ENCODE data around the gene PAPOLA.

Gene PAPOLA

DNA sequence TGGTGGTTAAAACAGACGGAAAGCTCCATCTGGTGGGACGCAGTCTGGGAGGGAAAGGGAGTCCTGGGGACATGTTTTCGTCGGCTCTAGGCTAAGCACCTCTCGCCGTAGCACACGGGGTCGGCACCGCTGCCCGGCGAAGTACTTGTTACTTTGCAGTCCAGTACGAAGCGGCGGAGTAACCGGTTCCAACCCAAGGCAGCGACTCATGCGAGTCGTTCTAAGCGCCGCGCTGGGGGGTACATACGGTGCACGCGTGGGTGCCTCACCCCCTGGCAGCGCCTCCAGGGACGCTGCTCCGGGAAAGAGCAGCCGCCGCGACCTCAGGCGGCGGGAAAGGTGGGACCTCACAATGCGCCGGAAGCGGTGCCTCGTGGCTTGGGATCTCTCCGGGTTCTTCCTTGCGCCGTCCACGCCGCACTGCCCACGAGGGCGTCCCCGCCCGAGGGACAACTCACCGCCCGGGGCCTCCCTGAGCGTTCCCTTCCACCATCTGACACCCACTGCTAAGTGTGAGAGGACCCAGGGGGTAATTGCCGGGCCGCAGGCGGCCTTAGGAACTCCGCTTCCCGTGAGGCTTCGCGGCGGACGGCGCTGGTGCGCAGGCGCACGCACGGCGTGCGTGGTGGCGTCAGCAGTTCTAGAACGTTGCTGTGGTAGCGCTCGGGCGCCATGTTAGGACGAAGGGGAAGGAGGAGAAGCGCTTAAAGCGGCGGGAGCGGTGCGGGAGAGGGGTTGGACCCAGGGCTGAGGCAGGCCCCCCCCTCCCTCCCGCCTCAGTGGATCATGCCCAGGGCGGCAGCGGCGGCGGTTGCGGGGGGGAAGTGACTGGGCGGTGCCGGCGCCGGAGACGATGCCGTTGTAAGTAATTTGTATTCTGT, at the start of gene PAPOLA:
Gene PAPOLA (plus strand): TSS at position 643 of the 881 bp plus-strand sequence. CDS start 211 bp downstream, at position 854.
- H3K4me1 ChIP-seq (ENCODE audit: control insufficient read depth, insufficient read depth, low read length): peaks cover 12% of the 10 kb centered on the region
- no peaks in the 10 kb centered on the region for H3K9me3 ChIP-seq (ENCODE audit: control insufficient read depth, insufficient read depth, low read depth, low read length)
- CTCF ChIA-PET: interaction anchor here (0.7 kb wide), 1 partner anchor 223 kb away, joined by 4 read pairs; no protein-coding TSS in a partner anchor
- H3K27ac ChIP-seq (ENCODE audit: extremely low read depth, low read depth, low read length): peak within 1 kb of the TSS; percentile 92
- H3K4me3 ChIP-seq (ENCODE audit: low read depth, low read length): peak within 1 kb of the TSS; percentile 99
- POLR2A ChIA-PET: no interaction called here
- peaks cover 0 to 10% of the 10 kb centered on the region in 2 experiments; a peak in 1 of 3 replicates for H3K36me3 ChIP-seq (ENCODE audit: control insufficient read depth in 2 of 2, insufficient read depth in 1 of 2, low read length in 2 of 2)
- TF ChIP-seq BCL11B (tag by site-specific recombination; IDR thresholded peaks at IDR 0.05; ENCODE audit: low read depth) (0 out of 2 replicates have a peak, but pooled peaks have one; percentile 22), TCF7L2 (IDR thresholded peaks at IDR 0.05; ENCODE audit: borderline replicate concordance, low read depth, low read length) (no peak), ZBTB20 (tag by site-specific recombination; IDR thresholded peaks at IDR 0.05) (peak; percentile 52; the same call in 1 of the 2 replicates), ZNF621 (tag by site-specific recombination; IDR thresholded peaks at IDR 0.05) (no peak), ZFP37 (tag by site-specific recombination; IDR thresholded peaks at IDR 0.05) (peak; percentile 76), ZNF394 (tag by site-specific recombination; IDR thresholded peaks at IDR 0.05; ENCODE audit: borderline replicate concordance) (peak; percentile 46; the same call in 1 of the 2 replicates), ZNF629 (tag by site-specific recombination; IDR thresholded peaks at IDR 0.05) (peak; percentile 20; the same call in 1 of the 2 replicates), ZNF19 (tag by site-specific recombination; IDR thresholded peaks at IDR 0.05; ENCODE audit: low read depth) (no peak), ZNF792 (tag by site-specific recombination; IDR thresholded peaks at IDR 0.05) (no peak), RBAK (tag by site-specific recombination; IDR thresholded peaks at IDR 0.05) (no peak), ZSCAN16 (tag by site-specific recombination; IDR thresholded peaks at IDR 0.05) (no peak), ZNF664 (tag by site-specific recombination; IDR thresholded peaks at IDR 0.05) (no peak), ZSCAN23 (tag by site-specific recombination; IDR thresholded peaks at IDR 0.05) (peak; percentile 36; the same call in 1 of the 2 replicates), ZNF747 (tag by site-specific recombination; IDR thresholded peaks at IDR 0.05) (no peak), ZNF555 (tag by site-specific recombination; conservative IDR thresholded peaks at IDR 0.05) (no peak)
- TF ChIP-seq, protein P1, sequence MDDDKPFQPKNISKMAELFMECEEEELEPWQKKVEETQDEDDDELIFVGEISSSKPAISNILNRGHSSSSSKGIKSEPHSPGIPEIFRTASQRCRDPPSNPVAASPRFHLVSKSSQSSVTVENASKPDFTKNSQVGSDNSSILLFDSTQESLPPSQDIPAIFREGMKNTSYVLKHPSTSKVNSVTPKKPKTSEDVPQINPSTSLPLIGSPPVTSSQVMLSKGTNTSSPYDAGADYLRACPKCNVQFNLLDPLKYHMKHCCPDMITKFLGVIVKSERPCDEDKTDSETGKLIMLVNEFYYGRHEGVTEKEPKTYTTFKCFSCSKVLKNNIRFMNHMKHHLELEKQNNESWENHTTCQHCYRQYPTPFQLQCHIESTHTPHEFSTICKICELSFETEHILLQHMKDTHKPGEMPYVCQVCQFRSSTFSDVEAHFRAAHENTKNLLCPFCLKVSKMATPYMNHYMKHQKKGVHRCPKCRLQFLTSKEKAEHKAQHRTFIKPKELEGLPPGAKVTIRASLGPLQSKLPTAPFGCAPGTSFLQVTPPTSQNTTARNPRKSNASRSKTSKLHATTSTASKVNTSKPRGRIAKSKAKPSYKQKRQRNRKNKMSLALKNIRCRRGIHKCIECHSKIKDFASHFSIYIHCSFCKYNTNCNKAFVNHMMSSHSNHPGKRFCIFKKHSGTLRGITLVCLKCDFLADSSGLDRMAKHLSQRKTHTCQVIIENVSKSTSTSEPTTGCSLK (tag by site-specific recombination; IDR thresholded peaks at IDR 0.05): no peak
- TF ChIP-seq, protein P2, sequence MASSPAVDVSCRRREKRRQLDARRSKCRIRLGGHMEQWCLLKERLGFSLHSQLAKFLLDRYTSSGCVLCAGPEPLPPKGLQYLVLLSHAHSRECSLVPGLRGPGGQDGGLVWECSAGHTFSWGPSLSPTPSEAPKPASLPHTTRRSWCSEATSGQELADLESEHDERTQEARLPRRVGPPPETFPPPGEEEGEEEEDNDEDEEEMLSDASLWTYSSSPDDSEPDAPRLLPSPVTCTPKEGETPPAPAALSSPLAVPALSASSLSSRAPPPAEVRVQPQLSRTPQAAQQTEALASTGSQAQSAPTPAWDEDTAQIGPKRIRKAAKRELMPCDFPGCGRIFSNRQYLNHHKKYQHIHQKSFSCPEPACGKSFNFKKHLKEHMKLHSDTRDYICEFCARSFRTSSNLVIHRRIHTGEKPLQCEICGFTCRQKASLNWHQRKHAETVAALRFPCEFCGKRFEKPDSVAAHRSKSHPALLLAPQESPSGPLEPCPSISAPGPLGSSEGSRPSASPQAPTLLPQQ (tag by site-specific recombination; IDR thresholded peaks at IDR 0.05): peak; percentile 100
- TF ChIP-seq, protein P3, sequence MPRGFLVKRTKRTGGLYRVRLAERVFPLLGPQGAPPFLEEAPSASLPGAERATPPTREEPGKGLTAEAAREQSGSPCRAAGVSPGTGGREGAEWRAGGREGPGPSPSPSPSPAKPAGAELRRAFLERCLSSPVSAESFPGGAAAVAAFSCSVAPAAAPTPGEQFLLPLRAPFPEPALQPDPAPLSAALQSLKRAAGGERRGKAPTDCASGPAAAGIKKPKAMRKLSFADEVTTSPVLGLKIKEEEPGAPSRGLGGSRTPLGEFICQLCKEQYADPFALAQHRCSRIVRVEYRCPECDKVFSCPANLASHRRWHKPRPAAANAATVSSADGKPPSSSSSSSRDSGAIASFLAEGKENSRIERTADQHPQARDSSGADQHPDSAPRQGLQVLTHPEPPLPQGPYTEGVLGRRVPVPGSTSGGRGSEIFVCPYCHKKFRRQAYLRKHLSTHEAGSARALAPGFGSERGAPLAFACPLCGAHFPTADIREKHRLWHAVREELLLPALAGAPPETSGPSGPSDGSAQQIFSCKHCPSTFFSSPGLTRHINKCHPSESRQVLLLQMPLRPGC (tag by site-specific recombination; IDR thresholded peaks at IDR 0.05): no peak; the same call in 1 of the 2 replicates
- TF ChIP-seq, protein P4, sequence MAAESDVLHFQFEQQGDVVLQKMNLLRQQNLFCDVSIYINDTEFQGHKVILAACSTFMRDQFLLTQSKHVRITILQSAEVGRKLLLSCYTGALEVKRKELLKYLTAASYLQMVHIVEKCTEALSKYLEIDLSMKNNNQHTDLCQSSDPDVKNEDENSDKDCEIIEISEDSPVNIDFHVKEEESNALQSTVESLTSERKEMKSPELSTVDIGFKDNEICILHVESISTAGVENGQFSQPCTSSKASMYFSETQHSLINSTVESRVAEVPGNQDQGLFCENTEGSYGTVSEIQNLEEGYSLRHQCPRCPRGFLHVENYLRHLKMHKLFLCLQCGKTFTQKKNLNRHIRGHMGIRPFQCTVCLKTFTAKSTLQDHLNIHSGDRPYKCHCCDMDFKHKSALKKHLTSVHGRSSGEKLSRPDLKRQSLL (tag by site-specific recombination; IDR thresholded peaks at IDR 0.05): no peak
- TF ChIP-seq, protein P5, sequence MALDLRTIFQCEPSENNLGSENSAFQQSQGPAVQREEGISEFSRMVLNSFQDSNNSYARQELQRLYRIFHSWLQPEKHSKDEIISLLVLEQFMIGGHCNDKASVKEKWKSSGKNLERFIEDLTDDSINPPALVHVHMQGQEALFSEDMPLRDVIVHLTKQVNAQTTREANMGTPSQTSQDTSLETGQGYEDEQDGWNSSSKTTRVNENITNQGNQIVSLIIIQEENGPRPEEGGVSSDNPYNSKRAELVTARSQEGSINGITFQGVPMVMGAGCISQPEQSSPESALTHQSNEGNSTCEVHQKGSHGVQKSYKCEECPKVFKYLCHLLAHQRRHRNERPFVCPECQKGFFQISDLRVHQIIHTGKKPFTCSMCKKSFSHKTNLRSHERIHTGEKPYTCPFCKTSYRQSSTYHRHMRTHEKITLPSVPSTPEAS (tag by site-specific recombination; IDR thresholded peaks at IDR 0.05): no peak
- TF ChIP-seq, protein P6, sequence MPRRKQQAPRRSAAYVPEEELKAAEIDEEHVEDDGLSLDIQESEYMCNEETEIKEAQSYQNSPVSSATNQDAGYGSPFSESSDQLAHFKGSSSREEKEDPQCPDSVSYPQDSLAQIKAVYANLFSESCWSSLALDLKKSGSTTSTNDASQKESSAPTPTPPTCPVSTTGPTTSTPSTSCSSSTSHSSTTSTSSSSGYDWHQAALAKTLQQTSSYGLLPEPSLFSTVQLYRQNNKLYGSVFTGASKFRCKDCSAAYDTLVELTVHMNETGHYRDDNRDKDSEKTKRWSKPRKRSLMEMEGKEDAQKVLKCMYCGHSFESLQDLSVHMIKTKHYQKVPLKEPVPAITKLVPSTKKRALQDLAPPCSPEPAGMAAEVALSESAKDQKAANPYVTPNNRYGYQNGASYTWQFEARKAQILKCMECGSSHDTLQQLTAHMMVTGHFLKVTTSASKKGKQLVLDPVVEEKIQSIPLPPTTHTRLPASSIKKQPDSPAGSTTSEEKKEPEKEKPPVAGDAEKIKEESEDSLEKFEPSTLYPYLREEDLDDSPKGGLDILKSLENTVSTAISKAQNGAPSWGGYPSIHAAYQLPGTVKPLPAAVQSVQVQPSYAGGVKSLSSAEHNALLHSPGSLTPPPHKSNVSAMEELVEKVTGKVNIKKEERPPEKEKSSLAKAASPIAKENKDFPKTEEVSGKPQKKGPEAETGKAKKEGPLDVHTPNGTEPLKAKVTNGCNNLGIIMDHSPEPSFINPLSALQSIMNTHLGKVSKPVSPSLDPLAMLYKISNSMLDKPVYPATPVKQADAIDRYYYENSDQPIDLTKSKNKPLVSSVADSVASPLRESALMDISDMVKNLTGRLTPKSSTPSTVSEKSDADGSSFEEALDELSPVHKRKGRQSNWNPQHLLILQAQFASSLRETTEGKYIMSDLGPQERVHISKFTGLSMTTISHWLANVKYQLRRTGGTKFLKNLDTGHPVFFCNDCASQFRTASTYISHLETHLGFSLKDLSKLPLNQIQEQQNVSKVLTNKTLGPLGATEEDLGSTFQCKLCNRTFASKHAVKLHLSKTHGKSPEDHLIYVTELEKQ (tag by site-specific recombination; IDR thresholded peaks at IDR 0.05; ENCODE audit: borderline replicate concordance): no peak
- TF ChIP-seq, protein P7, sequence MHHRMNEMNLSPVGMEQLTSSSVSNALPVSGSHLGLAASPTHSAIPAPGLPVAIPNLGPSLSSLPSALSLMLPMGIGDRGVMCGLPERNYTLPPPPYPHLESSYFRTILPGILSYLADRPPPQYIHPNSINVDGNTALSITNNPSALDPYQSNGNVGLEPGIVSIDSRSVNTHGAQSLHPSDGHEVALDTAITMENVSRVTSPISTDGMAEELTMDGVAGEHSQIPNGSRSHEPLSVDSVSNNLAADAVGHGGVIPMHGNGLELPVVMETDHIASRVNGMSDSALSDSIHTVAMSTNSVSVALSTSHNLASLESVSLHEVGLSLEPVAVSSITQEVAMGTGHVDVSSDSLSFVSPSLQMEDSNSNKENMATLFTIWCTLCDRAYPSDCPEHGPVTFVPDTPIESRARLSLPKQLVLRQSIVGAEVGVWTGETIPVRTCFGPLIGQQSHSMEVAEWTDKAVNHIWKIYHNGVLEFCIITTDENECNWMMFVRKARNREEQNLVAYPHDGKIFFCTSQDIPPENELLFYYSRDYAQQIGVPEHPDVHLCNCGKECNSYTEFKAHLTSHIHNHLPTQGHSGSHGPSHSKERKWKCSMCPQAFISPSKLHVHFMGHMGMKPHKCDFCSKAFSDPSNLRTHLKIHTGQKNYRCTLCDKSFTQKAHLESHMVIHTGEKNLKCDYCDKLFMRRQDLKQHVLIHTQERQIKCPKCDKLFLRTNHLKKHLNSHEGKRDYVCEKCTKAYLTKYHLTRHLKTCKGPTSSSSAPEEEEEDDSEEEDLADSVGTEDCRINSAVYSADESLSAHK (tag by site-specific recombination; IDR thresholded peaks at IDR 0.05): no peak; the same call in 1 of the 2 replicates

All from HEK293 (cell line).